ENCODE measurements around the gene CHCHD10.

CHCHD10 gene

GRCh38 chr22:23775779-23776375 is 8.1 kb upstream of the CHCHD10 start:
- Histone ChIP-seq H3K4me1 (ENCODE audit: low read depth, poor library complexity, severe bottlenecking) (peaks cover 24% of the 10 kb centered on the region), H3K79me2 (ENCODE audit: insufficient read depth, low read depth) (no peaks in the 10 kb centered on the region), H3K36me3 (ENCODE audit: insufficient read depth) (no peaks in the 10 kb centered on the region), H3K4me2 (no peak overlapping the region), H2AFZ (ENCODE audit: low read depth) (no peak overlapping the region), H3K4me3 (IDR thresholded peaks at IDR 0.05; ENCODE audit: insufficient read depth, low read depth, low read length) (no peak overlapping the region), H3K27me3 (ENCODE audit: insufficient read depth, low read depth) (no peaks in the 10 kb centered on the region), H3K9ac (no peak overlapping the region), H3K27ac (no peak overlapping the region), H4K20me1 (ENCODE audit: insufficient read depth) (no peaks in the 10 kb centered on the region)
- TF ChIP-seq CTCF (conservative IDR thresholded peaks at IDR 0.05; ENCODE audit: low read depth, low read length): no peak

- TF ChIP-seq CTCF (conservative IDR thresholded peaks at IDR 0.05; ENCODE audit: low read depth, low read length): no peak
- H3K27ac ChIP-seq: no peak overlapping the region
Measured at GRCh38 chr22:23774922-23775436, 7.2 kb upstream of the CHCHD10 start.

GRCh38 chr22:23774114-23774921 is 6.5 kb upstream of the CHCHD10 start:
- H3K79me2 ChIP-seq (ENCODE audit: insufficient read depth, low read depth): no peaks in the 10 kb centered on the region
- no peak for TF ChIP-seq CTCF (conservative IDR thresholded peaks at IDR 0.05; ENCODE audit: low read depth, low read length)
- no peak overlapping the region for H3K4me2 ChIP-seq
- H4K20me1 ChIP-seq (ENCODE audit: insufficient read depth): no peaks in the 10 kb centered on the region
- no peak overlapping the region for H3K27ac ChIP-seq
- H3K9ac ChIP-seq: no peak overlapping the region
- peaks cover 39% of the 10 kb centered on the region for H3K4me1 ChIP-seq (ENCODE audit: low read depth, poor library complexity, severe bottlenecking)
- H3K36me3 ChIP-seq (ENCODE audit: insufficient read depth): no peaks in the 10 kb centered on the region
- no peak overlapping the region for H2AFZ ChIP-seq (ENCODE audit: low read depth)
- no peak overlapping the region for H3K4me3 ChIP-seq (IDR thresholded peaks at IDR 0.05; ENCODE audit: insufficient read depth, low read depth, low read length)
- no peaks in the 10 kb centered on the region for H3K27me3 ChIP-seq (ENCODE audit: insufficient read depth, low read depth)

More at GRCh38 chr22:23774922-23775436, 7.2 kb upstream of the CHCHD10 start:
- Histone ChIP-seq H3K9ac (no peak overlapping the region), H3K4me2 (no peak overlapping the region), H2AFZ (ENCODE audit: low read depth) (no peak overlapping the region), H4K20me1 (ENCODE audit: insufficient read depth) (no peaks in the 10 kb centered on the region), H3K79me2 (ENCODE audit: insufficient read depth, low read depth) (no peaks in the 10 kb centered on the region), H3K27me3 (ENCODE audit: insufficient read depth, low read depth) (no peaks in the 10 kb centered on the region), H3K4me1 (ENCODE audit: low read depth, poor library complexity, severe bottlenecking) (peaks cover 33% of the 10 kb centered on the region), H3K36me3 (ENCODE audit: insufficient read depth) (no peaks in the 10 kb centered on the region), H3K4me3 (IDR thresholded peaks at IDR 0.05; ENCODE audit: insufficient read depth, low read depth, low read length) (no peak overlapping the region)

- H3K4me2 ChIP-seq: peak overlapping the region; percentile 90
- H3K27ac ChIP-seq: no peak overlapping the region
Measured at GRCh38 chr22:23773483-23774113, 5.8 kb upstream of the CHCHD10 start.

More at GRCh38 chr22:23773483-23774113, 5.8 kb upstream of the CHCHD10 start:
- Histone ChIP-seq H4K20me1 (ENCODE audit: insufficient read depth) (no peaks in the 10 kb centered on the region), H3K36me3 (ENCODE audit: insufficient read depth) (no peaks in the 10 kb centered on the region), H3K9ac (no peak overlapping the region), H3K4me1 (ENCODE audit: low read depth, poor library complexity, severe bottlenecking) (peaks cover 45% of the 10 kb centered on the region), H3K79me2 (ENCODE audit: insufficient read depth, low read depth) (no peaks in the 10 kb centered on the region), H3K27me3 (ENCODE audit: insufficient read depth, low read depth) (no peaks in the 10 kb centered on the region), H2AFZ (ENCODE audit: low read depth) (no peak overlapping the region), H3K4me3 (IDR thresholded peaks at IDR 0.05; ENCODE audit: insufficient read depth, low read depth, low read length) (no peak overlapping the region)
- TF ChIP-seq CTCF (conservative IDR thresholded peaks at IDR 0.05; ENCODE audit: low read depth, low read length): no peak

Data from KMS-11 (cell line).